HG03066 (cell line): ENCODE data around the gene C12orf50.
A peak's percentile ranks its signal among the peaks of the same experiment; 100 is the strongest.
"Not testable (repeated sequence)": the region's sequence is repeated elsewhere in the genome, so short reads cannot be mapped to it uniquely, and the experiment has no call there.

ENCODE experiments used
- ATAC-seq: cut with Tn5 transposase; IDR thresholded peaks from one replicate; pipeline ENCODE4 v1.9.1; 2021; ENCODE audit warnings: low read depth; ENCODE audit not compliant: unreplicated experiment

Gene C12orf50

GRCh38 chr12:87995581-87996178 lies 33.5 kb downstream of the C12orf50 start:
- ATAC-seq = peak; percentile 84

- ATAC-seq = no peak
Measured at GRCh38 chr12:87991483-87991882, 37.7 kb downstream of the C12orf50 start.

- ATAC-seq = no peak
Measured at GRCh38 chr12:87988534-87988933, 40.7 kb downstream of the C12orf50 start.

GRCh38 chr12:87985069-87985675 lies 44.0 kb downstream of the C12orf50 start:
- ATAC-seq = no peak

GRCh38 chr12:87982208-87982607 lies 47.0 kb downstream of the C12orf50 start:
- ATAC-seq = no peak

GRCh38 chr12:87981495-87981894 lies 47.7 kb downstream of the C12orf50 start:
- ATAC-seq = no peak

DNA sequence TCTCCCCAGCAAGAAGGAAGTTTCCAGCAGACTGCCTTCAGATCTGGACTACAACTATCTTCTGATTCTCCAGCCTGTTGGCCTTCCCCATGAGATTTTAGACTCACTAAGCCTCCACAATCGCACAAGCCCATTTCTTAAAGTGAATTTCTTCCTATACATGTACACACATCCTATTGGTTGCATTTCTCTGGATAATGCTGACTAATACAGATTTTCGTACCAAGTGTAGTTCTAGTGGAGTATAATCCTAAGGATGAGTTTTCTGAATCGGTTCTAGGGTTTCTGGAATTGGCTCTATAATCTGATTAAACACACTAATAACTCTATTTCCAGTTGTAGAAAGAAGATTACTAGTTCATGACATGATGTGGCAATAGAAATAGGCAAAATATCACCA lies 53.3 kb downstream of the C12orf50 start:
- ATAC-seq = no peak

DNA sequence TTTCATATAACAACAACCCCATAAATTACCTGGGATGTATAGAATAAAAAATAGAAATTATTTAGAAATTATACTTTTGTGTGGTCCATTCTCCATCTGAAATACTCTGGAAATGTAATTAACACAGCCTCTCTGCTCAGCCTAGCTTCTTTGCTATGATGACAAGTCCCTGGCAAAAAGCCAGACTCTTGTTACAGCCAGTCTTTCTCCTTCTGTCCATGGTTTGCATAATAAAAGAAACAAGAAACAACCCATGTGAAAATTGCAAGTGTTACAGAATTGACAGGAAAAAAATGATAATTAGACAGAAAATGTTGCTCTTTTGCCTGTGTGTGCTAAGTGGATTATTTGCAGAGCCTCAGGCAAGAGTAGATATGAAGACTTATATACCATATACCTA lies 61.3 kb downstream of the C12orf50 start:
- ATAC-seq = no peak

DNA sequence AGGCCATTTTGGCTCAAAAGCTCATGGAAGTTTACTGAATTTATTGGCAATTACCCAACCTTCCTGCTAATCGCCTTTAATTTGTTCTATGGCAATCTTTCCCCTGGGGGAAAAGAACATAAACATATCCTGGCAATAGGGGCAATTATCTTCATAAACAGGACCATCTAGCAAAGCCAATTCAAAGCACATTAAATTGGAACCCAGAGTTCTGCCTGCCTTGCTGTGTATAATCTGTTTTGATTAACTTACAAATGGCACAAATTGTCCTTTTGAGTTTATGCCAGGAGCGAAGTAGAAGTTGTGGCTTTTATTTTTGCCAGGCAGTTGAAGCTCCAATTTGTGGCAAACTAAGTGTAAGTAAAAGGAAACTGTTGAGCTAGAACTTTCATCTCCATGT lies 68.6 kb downstream of the C12orf50 start:
- ATAC-seq = no peak

- not testable (repeated sequence) for ATAC-seq
Measured at GRCh38 chr12:87954028-87954427, 75.2 kb downstream of the C12orf50 start.

DNA sequence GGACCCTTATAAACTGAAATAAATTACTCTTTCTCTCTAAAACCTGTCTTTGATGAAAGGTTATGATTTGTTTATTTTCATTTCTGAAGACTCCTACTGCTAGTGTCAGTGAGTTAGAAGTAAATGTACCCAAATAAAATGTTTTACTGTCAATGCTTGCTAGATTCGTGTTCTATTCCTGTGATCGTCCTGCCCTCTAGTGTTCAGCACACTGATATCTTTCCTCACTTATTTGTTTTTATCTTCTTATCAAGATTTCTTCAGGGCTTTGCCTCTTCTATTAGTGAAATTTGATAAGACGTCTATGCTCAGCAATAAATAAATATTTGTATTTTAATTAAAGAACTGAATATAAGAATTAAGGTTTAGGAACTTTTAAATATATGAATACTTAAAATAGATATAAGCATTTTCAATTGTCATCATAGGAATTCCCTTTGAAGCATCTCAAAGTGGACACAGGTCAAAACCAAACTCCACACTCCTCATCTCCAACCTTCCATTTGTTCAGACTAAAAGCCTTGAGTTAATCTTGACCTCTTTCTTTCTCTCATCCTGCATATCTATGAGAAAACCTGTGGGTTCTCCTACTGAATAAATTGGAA lies 75.8 kb downstream of the C12orf50 start:
- ATAC-seq = no peak

DNA sequence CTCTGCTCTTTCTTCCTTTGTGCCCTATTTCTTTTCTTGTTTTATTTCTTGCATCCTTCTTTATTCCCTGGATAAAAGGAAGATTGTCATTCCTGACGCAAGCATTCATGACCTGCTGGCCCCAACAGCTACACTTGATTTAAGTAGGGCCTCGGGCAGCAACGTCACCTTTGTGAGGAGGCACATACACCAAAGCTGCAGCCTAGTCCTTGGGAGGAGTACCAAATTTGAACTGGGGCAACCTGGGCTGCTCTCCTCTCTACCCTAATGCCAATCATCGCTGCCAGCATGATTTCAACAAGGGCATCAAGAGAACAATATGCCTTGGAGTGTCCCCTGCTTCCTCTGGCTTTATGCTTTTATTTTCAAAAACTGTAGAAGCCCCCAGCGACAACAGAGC lies 76.4 kb downstream of the C12orf50 start:
- ATAC-seq = no peak

GRCh38 chr12:87952223-87952622 lies 77.0 kb downstream of the C12orf50 start:
- no peak for ATAC-seq

DNA sequence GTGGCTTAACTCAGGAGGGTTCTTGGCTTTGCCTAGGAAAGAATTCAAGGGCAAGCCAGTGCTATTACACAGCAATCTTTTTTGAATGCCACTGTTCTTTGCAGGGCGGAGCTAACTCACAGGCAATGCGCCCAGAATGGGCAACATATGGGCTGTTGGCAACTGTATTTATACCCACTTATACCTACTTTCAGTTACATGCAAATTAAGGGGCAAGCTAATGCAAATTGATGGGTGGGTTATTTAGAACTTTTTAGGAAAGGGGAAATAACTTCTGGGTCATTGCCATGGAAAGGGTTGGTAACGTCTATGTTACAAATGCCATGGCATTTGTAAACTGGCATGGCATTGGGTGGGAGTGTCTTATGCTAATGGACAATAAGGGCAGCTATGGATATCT lies 85.4 kb downstream of the C12orf50 start:
- no peak for ATAC-seq

GRCh38 chr12:87943023-87943422 lies 86.2 kb downstream of the C12orf50 start:
- ATAC-seq = no peak

DNA sequence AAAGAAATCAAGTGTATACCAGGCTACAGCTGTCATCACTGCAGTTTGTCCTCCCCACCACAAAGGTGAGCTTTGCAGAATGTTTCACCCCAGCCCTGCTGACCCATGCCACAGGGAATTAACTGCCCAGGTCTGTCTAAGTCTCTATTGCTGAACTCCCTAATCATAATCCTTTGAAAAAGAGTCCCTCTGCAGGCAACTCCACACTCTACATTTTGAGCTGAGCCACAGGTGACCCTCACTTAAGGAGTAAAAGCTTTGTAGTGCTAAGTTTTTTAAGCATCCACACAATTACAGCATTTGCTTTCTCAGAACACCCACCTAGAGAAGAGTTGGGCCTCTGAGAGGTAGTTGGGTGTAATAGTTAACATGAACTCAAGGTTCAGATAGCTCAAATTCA lies 90.0 kb downstream of the C12orf50 start:
- no peak for ATAC-seq

GRCh38 chr12:87935216-87935615 lies 94.0 kb downstream of the C12orf50 start:
- ATAC-seq = no peak

- no peak for ATAC-seq
Measured at GRCh38 chr12:87933991-87934390, 95.2 kb downstream of the C12orf50 start.

DNA sequence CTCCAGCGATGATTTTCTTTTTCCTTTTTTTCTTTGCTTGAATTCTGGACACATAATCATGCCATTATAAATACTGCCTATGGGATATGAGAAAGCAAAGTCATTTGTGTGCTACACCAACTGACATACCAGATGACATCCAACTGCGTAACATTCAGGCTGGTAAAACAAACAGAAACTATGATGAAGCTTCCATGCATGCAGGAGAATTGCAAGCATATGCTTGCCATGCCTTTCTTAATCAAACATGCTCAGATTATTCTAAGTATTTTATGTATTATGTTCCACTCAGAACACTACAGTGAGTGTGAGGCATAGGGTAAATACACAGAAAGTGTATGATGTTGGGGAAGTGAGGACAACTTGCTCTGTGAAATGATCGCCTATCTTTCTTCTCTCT lies 97.4 kb downstream of the C12orf50 start:
- ATAC-seq = no peak

- ATAC-seq = no peak
Measured at GRCh38 chr12:87930627-87931026, 98.6 kb downstream of the C12orf50 start.
